OCI-LY7 (cell line): ENCODE results near the gene NUB1.

Source experiments
- CTCF ChIP-seq: fragments of 200-600 bp; sonication (generic); conservative IDR thresholded peaks from 2 replicates; pipeline ENCODE4 v1.5.1; 2014; ENCODE audit warnings: mild to moderate bottlenecking, antibody characterized with exemption, low read length, moderate library complexity, mixed read lengths
- EZH2phosphoT487 ChIP-seq: fragments of 200-600 bp; sonication (generic); IDR thresholded peaks from 2 replicates; pipeline ENCODE4 v1.6.1; 2018; ENCODE audit warnings: low read depth, borderline replicate concordance, mild to moderate bottlenecking, mixed run types, antibody characterized with exemption, low read length, moderate library complexity, mixed read lengths

DNA sequence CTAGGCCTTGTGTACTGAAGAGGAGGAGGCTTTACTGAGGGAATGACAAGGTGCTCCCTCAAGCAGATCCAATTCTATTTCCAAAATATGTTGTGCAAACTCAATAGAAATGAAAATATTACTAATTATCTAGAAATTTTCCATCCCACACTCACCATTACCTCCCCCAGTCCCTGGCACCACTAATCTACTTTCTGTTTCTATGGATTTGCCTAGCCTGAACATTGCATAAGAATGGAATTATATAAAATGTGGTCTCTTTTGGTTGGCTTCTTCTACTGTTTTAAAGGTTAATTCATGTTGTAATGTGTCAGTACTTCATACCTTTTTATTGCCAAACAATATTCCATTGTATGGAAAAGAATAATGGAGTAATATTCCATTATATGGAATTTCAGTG lies 18.7 kb upstream of the NUB1 start:
- TF ChIP-seq CTCF (no peak), EZH2phosphoT487 (no peak)
